Liver (tissue), 9 donors: Measurements from ENCODE around the gene RSU1. TPM values are rescaled to one million over a fixed set of nuclear protein-coding genes. Genes with fewer than 3 reads are reported as not detected.

ENCODE experiments used
- DNase-seq: peaks from one replicate; pipeline ENCODE4 v3.0.0-alpha.2; 2017; ENCODE audit warnings: low spot score
- H3K27ac ChIP-seq, 2 donors: one replicate each; pipeline ENCODE4 v1.7.0; 2013; ENCODE audit warnings: inconsistent platforms in 2 of 2, low read length in 2 of 2, control low read depth in 1 of 2, low read depth in 1 of 2, mild to moderate bottlenecking in 1 of 2
- H3K27me3 ChIP-seq, 4 donors: one replicate each; pipeline versions ENCODE4 v1.6.1 to v1.7.0; 2013; ENCODE audit warnings: low read length in 3 of 4, inconsistent platforms in 1 of 4, mild to moderate bottlenecking in 1 of 4, moderate library complexity in 1 of 4; ENCODE audit not compliant: control insufficient read depth in 4 of 4, insufficient read depth in 4 of 4
- H3K36me3 ChIP-seq, 4 donors: one replicate each; pipeline versions ENCODE4 v1.6.1 to v1.7.0; 2013; ENCODE audit warnings: low read length in 3 of 4, mild to moderate bottlenecking in 3 of 4, low read depth in 1 of 4, moderate library complexity in 1 of 4; ENCODE audit not compliant: control insufficient read depth in 4 of 4, insufficient read depth in 3 of 4
- H3K4me1 ChIP-seq, 4 donors: one replicate each; pipeline versions ENCODE4 v1.6.1 to v1.7.0; 2013; ENCODE audit warnings: low read length in 3 of 4, mild to moderate bottlenecking in 3 of 4, moderate library complexity in 1 of 4; ENCODE audit not compliant: control insufficient read depth in 4 of 4, insufficient read depth in 4 of 4
- H3K4me3 ChIP-seq, 3 donors: one replicate each; pipeline versions ENCODE4 v1.6.1 to v1.7.0; 2013; ENCODE audit warnings: low read length in 3 of 3, control low read depth in 1 of 3, low read depth in 1 of 3, mild to moderate bottlenecking in 1 of 3
- H3K9ac ChIP-seq, 2 donors: one replicate each; pipeline ENCODE4 v1.7.0; 2013; ENCODE audit warnings: low read length in 2 of 2, mild to moderate bottlenecking in 2 of 2, moderate library complexity in 2 of 2, control low read depth in 1 of 2, low read depth in 1 of 2
- H3K9me3 ChIP-seq, 4 donors: one replicate each; pipeline versions ENCODE4 v1.6.1 to v1.7.0; 2013; ENCODE audit warnings: low read length in 3 of 4; ENCODE audit not compliant: control insufficient read depth in 4 of 4
- ATF3 ChIP-seq: IDR thresholded peaks from 2 replicates; pipeline ENCODE4 v1.6.1; 2016; ENCODE audit warnings: antibody characterized with exemption
- CTCF ChIP-seq: fragments of 150-350 bp; IDR thresholded peaks from 2 replicates; pipeline ENCODE4 v1.5.1; 2017; ENCODE audit warnings: improper control_type of control experiment, low read depth, low read length; ENCODE audit not compliant: missing input control
- EGR1 ChIP-seq, 2 donors: IDR thresholded peaks; 2 replicates each; pipeline ENCODE4 v1.6.1; 2016 to 2018; ENCODE audit warnings: antibody characterized with exemption in 2 of 2, low read depth in 2 of 2
- FOXA1 ChIP-seq: IDR thresholded peaks from 2 replicates; pipeline ENCODE4 v1.6.1; 2016; ENCODE audit warnings: antibody characterized with exemption
- FOXA2 ChIP-seq: IDR thresholded peaks from 2 replicates; pipeline ENCODE4 v1.6.1; 2016; ENCODE audit warnings: antibody characterized with exemption
- GABPA ChIP-seq, 2 donors: IDR thresholded peaks in 1 of 2; conservative IDR thresholded peaks in 1 of 2; 2 replicates each; pipeline ENCODE4 v1.6.1; 2016; ENCODE audit warnings: antibody characterized with exemption in 2 of 2, mild to moderate bottlenecking in 1 of 2, moderate library complexity in 1 of 2
- HNF4A ChIP-seq, 2 donors: conservative IDR thresholded peaks; 2 replicates each; pipeline ENCODE4 v1.6.1; 2016; ENCODE audit warnings: antibody characterized with exemption in 2 of 2, mild to moderate bottlenecking in 2 of 2
- HNF4G ChIP-seq: IDR thresholded peaks from 2 replicates; pipeline ENCODE4 v1.6.1; 2016; ENCODE audit warnings: antibody characterized with exemption
- JUND ChIP-seq, 2 donors: IDR thresholded peaks; 2 replicates each; pipeline ENCODE4 v1.6.1; 2016; ENCODE audit warnings: antibody characterized with exemption in 2 of 2
- MAX ChIP-seq: IDR thresholded peaks from 2 replicates; pipeline ENCODE4 v1.6.1; 2016; ENCODE audit warnings: antibody characterized with exemption
- NR2F2 ChIP-seq: IDR thresholded peaks from 2 replicates; pipeline ENCODE4 v1.6.1; 2016; ENCODE audit warnings: antibody characterized with exemption
- RAD21 ChIP-seq, 2 donors: IDR thresholded peaks; 2 replicates each; pipeline ENCODE4 v1.6.1; 2016; ENCODE audit warnings: antibody characterized with exemption in 2 of 2, mild to moderate bottlenecking in 2 of 2
- REST ChIP-seq: IDR thresholded peaks from 2 replicates; pipeline ENCODE4 v1.6.1; 2016; ENCODE audit warnings: antibody characterized with exemption, mild to moderate bottlenecking
- RXRA ChIP-seq, 2 donors: IDR thresholded peaks; 2 replicates each; pipeline ENCODE4 v1.6.1; 2017 to 2018; ENCODE audit warnings: antibody characterized with exemption in 2 of 2, mild to moderate bottlenecking in 1 of 2
- SP1 ChIP-seq: IDR thresholded peaks from 2 replicates; pipeline ENCODE4 v1.6.1; 2018; ENCODE audit warnings: antibody characterized with exemption, mild to moderate bottlenecking
- TAF1 ChIP-seq: conservative IDR thresholded peaks from 2 replicates; pipeline ENCODE4 v1.6.1; 2016; ENCODE audit warnings: antibody characterized with exemption, mild to moderate bottlenecking
- YY1 ChIP-seq: IDR thresholded peaks from 2 replicates; pipeline ENCODE4 v1.6.1; 2016; ENCODE audit warnings: antibody characterized with exemption, mild to moderate bottlenecking
- ZBTB33 ChIP-seq: IDR thresholded peaks from 2 replicates; pipeline ENCODE4 v1.6.1; 2016; ENCODE audit warnings: antibody characterized with exemption
- WGBS: extraction: QIAGEN DNeasy Blood & Tissue Kit; methylation state at CpG from one replicate; pipeline ENCODE4 v1.1.7; 2013; 5-methylcytosine and 5-hydroxymethylcytosine counted together
- polyA plus RNA-seq, 2 donors: library from polyadenylated mRNA; stranded (reverse) in 1 of 2; unstranded in 1 of 2; fragments of 200-250 nt in 1 of 2; fragments of >200 nt in 1 of 2; fragmentation: Nextera tagmentation in 1 of 2; extraction: Ambion mirVana in 1 of 2; gene quantifications; one replicate each; pipeline versions ENCODE4 v1.2.1 to v1.2.3, GENCODE V29; 2013 to 2015
- total RNA-seq, 2 donors: library from RNA; depleted of rRNA; stranded (reverse); fragments of >200 nt; gene quantifications; one replicate each; pipeline ENCODE4 v1.2.3, GENCODE V29; 2014
- donor health status: healthy.
- donor health status: healthy.
- donor health status: healthy.
- donor health status: healthy.
- donor health status: healthy.

RSU1 gene
- total and polyA plus RNA-seq, 4 donors: 19.2 to 38.2 (median 28.0) TPM

- WGBS: 94% methylated on average over 3 of the region's 3 CpGs
- no peak for DNase-seq
- H3K4me3 ChIP-seq: no peak overlapping the region
- no peaks in the 10 kb centered on the region for H3K9me3 ChIP-seq
- no peak overlapping the region for H3K27ac ChIP-seq
- H3K27me3 ChIP-seq: no peaks in the 10 kb centered on the region
- no peaks in the 10 kb centered on the region for H3K36me3 ChIP-seq
- TF ChIP-seq ATF3 (no peak), RXRA (IDR thresholded peaks at IDR 0.05) (no peak), MAX (no peak), TAF1 (no peak), EGR1 (IDR thresholded peaks at IDR 0.05; ENCODE audit: low read depth in 2 of 2) (no peak), RAD21 (IDR thresholded peaks at IDR 0.05) (no peak), GABPA (IDR thresholded peaks at IDR 0.05 in 1 of 2, conservative IDR thresholded peaks at IDR 0.05 in 1 of 2) (no peak), FOXA1 (no peak), HNF4A (conservative IDR thresholded peaks at IDR 0.05) (no peak), ZBTB33 (no peak), YY1 (no peak), NR2F2 (no peak), JUND (IDR thresholded peaks at IDR 0.05) (no peak), CTCF (no peak), HNF4G (no peak), REST (no peak), FOXA2 (no peak)
- no peak overlapping the region for H3K9ac ChIP-seq
- H3K4me1 ChIP-seq: peaks cover 2 to 15% (median 7%) of the 10 kb centered on the region in 4 donors
Measured at GRCh38 chr10:16814012-16814411, 3.2 kb downstream of the RSU1 start.

GRCh38 chr10:16812676-16813075 lies 4.5 kb downstream of the RSU1 start:
- H3K27ac ChIP-seq: no peak overlapping the region
- peaks cover 2 to 10% (median 5%) of the 10 kb centered on the region in 4 donors for H3K4me1 ChIP-seq
- DNase-seq: no peak
- no peaks in the 10 kb centered on the region for H3K9me3 ChIP-seq
- no peak overlapping the region for H3K4me3 ChIP-seq
- H3K9ac ChIP-seq: no peak overlapping the region
- 86% methylated on average over 4 of the region's 4 CpGs for WGBS
- no peaks in the 10 kb centered on the region for H3K36me3 ChIP-seq
- no peaks in the 10 kb centered on the region for H3K27me3 ChIP-seq
- TF ChIP-seq SP1: no peak
- no peak for TF ChIP-seq TAF1
- TF ChIP-seq RXRA (IDR thresholded peaks at IDR 0.05): no peak
- TF ChIP-seq GABPA (IDR thresholded peaks at IDR 0.05 in 1 of 2, conservative IDR thresholded peaks at IDR 0.05 in 1 of 2): no peak
- TF ChIP-seq FOXA1: no peak
- no peak for TF ChIP-seq ZBTB33
- TF ChIP-seq RAD21 (IDR thresholded peaks at IDR 0.05): no peak
- TF ChIP-seq REST: no peak
- no peak for TF ChIP-seq ATF3
- TF ChIP-seq MAX: no peak
- no peak for TF ChIP-seq HNF4G
